Bronchial epithelial cell (primary cell): ENCODE measurements around the gene DRAM2. TPM values are rescaled to one million over a fixed set of nuclear protein-coding genes. Genes with fewer than 3 reads are reported as not detected.

Source experiments
- DNase-seq: peaks from one replicate; pipeline ENCODE4 v3.0.0-alpha.2; 2010; ENCODE audit warnings: low read depth
- FAIRE-seq: peaks from 2 replicates; lab custom pipeline; 2011; peaks lifted over from hg19 to GRCh38; lab: Jason Lieb, UNC
- H3K27me3 ChIP-seq: 2 replicates; pipeline ENCODE4 v1.5.1; 2011; ENCODE audit warnings: low read length; ENCODE audit not compliant: control insufficient read depth, insufficient read depth
- H3K36me3 ChIP-seq: 2 replicates; pipeline ENCODE4 v1.5.1; 2011; ENCODE audit warnings: low read length; ENCODE audit not compliant: control insufficient read depth, insufficient read depth
- H3K4me3 ChIP-seq: 2 replicates; pipeline ENCODE4 v1.5.1; 2011; ENCODE audit warnings: mild to moderate bottlenecking, low read depth, low read length, control low read depth
- CTCF ChIP-seq: IDR thresholded peaks from 2 replicates; pipeline ENCODE4 v1.5.1; 2011; ENCODE audit warnings: mild to moderate bottlenecking, moderate library complexity, low read length, control low read depth, inconsistent platforms; ENCODE audit not compliant: insufficient read depth, severe bottlenecking
- total RNA-seq: library from RNA; depleted of rRNA; stranded (reverse); fragments of >200 nt; gene quantifications from 2 replicates; pipeline ENCODE4 v1.2.1, GENCODE V29; 2014

DRAM2 gene
- total RNA-seq, 1 donor from 2014 or later = 93.7 TPM

- no peaks in the 10 kb centered on the region for H3K27me3 ChIP-seq
- no peak overlapping the region for H3K4me3 ChIP-seq
- no peak for FAIRE-seq
- no peak for TF ChIP-seq CTCF
- H3K36me3 ChIP-seq = peaks cover 1% of the 10 kb centered on the region
- no peak for DNase-seq
These were observed 10.5 kb downstream of the DRAM2 start for GRCh38 chr1:111129376-111129775.

GRCh38 chr1:111127923-111128643 lies 11.8 kb downstream of the DRAM2 start:
- Histone ChIP-seq H3K27me3 (no peaks in the 10 kb centered on the region), H3K36me3 (peaks cover 1% of the 10 kb centered on the region), H3K4me3 (no peak overlapping the region)
- no peak for DNase-seq
- no peak for FAIRE-seq
- no peak for TF ChIP-seq CTCF

GRCh38 chr1:111126354-111126753 lies 13.5 kb downstream of the DRAM2 start:
- Histone ChIP-seq H3K36me3 (peaks cover 1% of the 10 kb centered on the region), H3K27me3 (no peaks in the 10 kb centered on the region), H3K4me3 (no peak overlapping the region)
- no peak for DNase-seq
- no peak for TF ChIP-seq CTCF
- FAIRE-seq = no peak

- Histone ChIP-seq H3K4me3 (no peak overlapping the region), H3K27me3 (no peaks in the 10 kb centered on the region), H3K36me3 (peaks cover 4% of the 10 kb centered on the region)
- no peak for DNase-seq
- no peak for FAIRE-seq
- no peak for TF ChIP-seq CTCF
These were observed 23.4 kb downstream of the DRAM2 start for GRCh38 chr1:111116496-111116895.

- DNase-seq (peak; percentile 2), FAIRE-seq (peak; percentile 23)
These were observed 29.5 kb downstream of the DRAM2 start for GRCh38 chr1:111110197-111110899.

More at GRCh38 chr1:111110197-111110899, 29.5 kb downstream of the DRAM2 start:
- no peaks in the 10 kb centered on the region for H3K27me3 ChIP-seq
- no peaks in the 10 kb centered on the region for H3K36me3 ChIP-seq
- no peak for TF ChIP-seq CTCF
- H3K4me3 ChIP-seq = no peak overlapping the region
